KMS-11 (cell line): ENCODE data around the gene BIK.

Source experiments
- H2AFZ ChIP-seq: fragments of 200-600 bp; sonication (generic); 2 replicates; pipeline ENCODE4 v1.6.1; 2016; ENCODE audit warnings: antibody characterized with exemption, mixed run types, low read depth
- H3K27ac ChIP-seq: fragments of 200-600 bp; sonication (generic); 2 replicates; pipeline ENCODE4 v1.6.1; 2016; ENCODE audit warnings: mild to moderate bottlenecking, mixed run types
- H3K27me3 ChIP-seq: fragments of 200-600 bp; sonication (generic); 2 replicates; pipeline ENCODE4 v1.6.1; 2017; ENCODE audit warnings: mild to moderate bottlenecking, low read depth, mixed run types, moderate library complexity; ENCODE audit not compliant: insufficient read depth
- H3K36me3 ChIP-seq: fragments of 200-600 bp; sonication (generic); 2 replicates; pipeline ENCODE4 v1.6.1; 2017; ENCODE audit warnings: mild to moderate bottlenecking, mixed run types; ENCODE audit not compliant: insufficient read depth
- H3K4me1 ChIP-seq: fragments of 200-600 bp; sonication (generic); 2 replicates; pipeline ENCODE4 v1.6.1; 2016; ENCODE audit warnings: mild to moderate bottlenecking, low read depth, mixed run types; ENCODE audit not compliant: poor library complexity, severe bottlenecking
- H3K4me2 ChIP-seq: fragments of 200-600 bp; sonication (generic); 2 replicates; pipeline ENCODE4 v1.7.0; 2016; ENCODE audit warnings: mild to moderate bottlenecking, mixed run types
- H3K4me3 ChIP-seq: fragments of 200-600 bp; sonication (generic); IDR thresholded peaks from 2 replicates; pipeline ENCODE4 v1.6.1; 2017; ENCODE audit warnings: low read depth, low read length, mixed read lengths; ENCODE audit not compliant: insufficient read depth
- H3K79me2 ChIP-seq: fragments of 200-600 bp; sonication (generic); 2 replicates; pipeline ENCODE4 v1.6.1; 2016; ENCODE audit warnings: low read depth, mixed run types; ENCODE audit not compliant: insufficient read depth
- H3K9ac ChIP-seq: fragments of 200-600 bp; sonication (generic); 2 replicates; pipeline ENCODE4 v1.6.1; 2016; ENCODE audit warnings: mild to moderate bottlenecking, mixed run types
- H4K20me1 ChIP-seq: fragments of 200-600 bp; sonication (generic); 2 replicates; pipeline ENCODE4 v1.6.1; 2016; ENCODE audit warnings: mild to moderate bottlenecking, mixed run types; ENCODE audit not compliant: insufficient read depth
- CTCF ChIP-seq: fragments of 200-600 bp; sonication (generic); conservative IDR thresholded peaks from 2 replicates; pipeline ENCODE4 v1.6.1; 2017; ENCODE audit warnings: low read depth, mild to moderate bottlenecking, antibody characterized with exemption, low read length, moderate library complexity, mixed read lengths

The BIK gene

GRCh38 chr22:43106302-43106701 is 4.2 kb upstream of the BIK start:
- Histone ChIP-seq H3K27ac (no peak overlapping the region), H3K9ac (no peak overlapping the region), H2AFZ (no peak overlapping the region), H3K79me2 (no peaks in the 10 kb centered on the region), H4K20me1 (no peaks in the 10 kb centered on the region), H3K27me3 (no peaks in the 10 kb centered on the region), H3K4me3 (no peak overlapping the region), H3K4me1 (peaks cover 14% of the 10 kb centered on the region), H3K4me2 (no peak overlapping the region), H3K36me3 (no peaks in the 10 kb centered on the region)
- TF ChIP-seq CTCF, result no peak

GRCh38 chr22:43109511-43109910 is 1.0 kb upstream of the BIK start:
- peaks cover 5% of the 10 kb centered on the region; the same call in 1 of the 2 replicates for H3K27me3 ChIP-seq
- no peak overlapping the region for H3K9ac ChIP-seq
- no peak overlapping the region for H2AFZ ChIP-seq
- no peaks in the 10 kb centered on the region for H4K20me1 ChIP-seq
- H3K27ac ChIP-seq, result no peak overlapping the region
- H3K4me3 ChIP-seq, result no peak overlapping the region
- H3K4me1 ChIP-seq, result peaks cover 9% of the 10 kb centered on the region
- H3K4me2 ChIP-seq, result no peak overlapping the region
- no peak for TF ChIP-seq CTCF
- H3K36me3 ChIP-seq, result no peaks in the 10 kb centered on the region
- no peaks in the 10 kb centered on the region for H3K79me2 ChIP-seq

- Histone ChIP-seq H4K20me1 (no peaks in the 10 kb centered on the region), H3K9ac (no peak overlapping the region), H2AFZ (peak overlapping the region; percentile 78; the same call in 1 of the 2 replicates), H3K4me1 (peaks cover 4% of the 10 kb centered on the region), H3K4me2 (peak overlapping the region; percentile 54; the same call in 1 of the 2 replicates), H3K4me3 (no peak overlapping the region), H3K27me3 (peaks cover 5% of the 10 kb centered on the region; the same call in 1 of the 2 replicates), H3K27ac (no peak overlapping the region), H3K36me3 (no peaks in the 10 kb centered on the region), H3K79me2 (no peaks in the 10 kb centered on the region)
- no peak for TF ChIP-seq CTCF
These were observed 568 bp upstream of the BIK start for GRCh38 chr22:43109921-43110443.

GRCh38 chr22:43110927-43111623 is 525 bp downstream of the BIK start:
- peaks cover 5% of the 10 kb centered on the region; the same call in 1 of the 2 replicates for H3K27me3 ChIP-seq
- H3K4me2 ChIP-seq, result peak overlapping the region; percentile 76
- no peak for TF ChIP-seq CTCF
- H3K4me1 ChIP-seq, result peaks cover 4% of the 10 kb centered on the region
- H3K27ac ChIP-seq, result no peak overlapping the region
- no peaks in the 10 kb centered on the region for H3K79me2 ChIP-seq
- peak overlapping the region; percentile 78 for H2AFZ ChIP-seq
- H3K4me3 ChIP-seq, result no peak overlapping the region
- peak overlapping the region; percentile 42; the same call in 1 of the 2 replicates for H3K9ac ChIP-seq
- no peaks in the 10 kb centered on the region for H3K36me3 ChIP-seq
- H4K20me1 ChIP-seq, result no peaks in the 10 kb centered on the region
